BLaER1 treated with 17β-estradiol and CSF1 and Interleukin-3, amounts not matched to agents 10 nM and 100 nM (cell line): Measurements from ENCODE around the gene USP12.

Experiments used
- H3K27ac ChIP-seq, 11 experiments: shearing (Covaris generic); formaldehyde crosslinking; 2 replicates each; pipeline ENCODE4 v1.8.1; 2022
- H3K27me3 ChIP-seq, 11 experiments: shearing (Covaris generic); formaldehyde crosslinking; 2 replicates each; pipeline ENCODE4 v1.8.1; 2022
- H3K36me3 ChIP-seq, 11 experiments: shearing (Covaris generic); formaldehyde crosslinking; 2 replicates each; pipeline ENCODE4 v1.8.1; 2022
- H3K4me1 ChIP-seq, 10 experiments: shearing (Covaris generic); formaldehyde crosslinking; 2 replicates each; pipeline ENCODE4 v1.8.1; 2022
- H3K4me2 ChIP-seq, 11 experiments: shearing (Covaris generic); formaldehyde crosslinking; 2 replicates each; pipeline ENCODE4 v1.8.1; 2022
- H3K4me3 ChIP-seq, 10 experiments: shearing (Covaris generic); formaldehyde crosslinking; 2 replicates each; pipeline ENCODE4 v1.8.1; 2022
- H3K9ac ChIP-seq, 11 experiments: shearing (Covaris generic); formaldehyde crosslinking; 2 replicates each; pipeline ENCODE4 v1.8.1; 2022
- H3K9me3 ChIP-seq, 11 experiments: shearing (Covaris generic); formaldehyde crosslinking; replicated peaks in 1 of 11; 2 replicates each; pipeline ENCODE4 v1.8.1; 2022
- H4K20me1 ChIP-seq, 11 experiments: shearing (Covaris generic); formaldehyde crosslinking; 2 replicates each; pipeline ENCODE4 v1.8.1; 2022
- Cebpa-rat ChIP-seq, 11 experiments: shearing (Covaris generic); IDR thresholded peaks; 2 replicates each; pipeline ENCODE4 v1.8.1; 2022

The USP12 gene

DNA sequence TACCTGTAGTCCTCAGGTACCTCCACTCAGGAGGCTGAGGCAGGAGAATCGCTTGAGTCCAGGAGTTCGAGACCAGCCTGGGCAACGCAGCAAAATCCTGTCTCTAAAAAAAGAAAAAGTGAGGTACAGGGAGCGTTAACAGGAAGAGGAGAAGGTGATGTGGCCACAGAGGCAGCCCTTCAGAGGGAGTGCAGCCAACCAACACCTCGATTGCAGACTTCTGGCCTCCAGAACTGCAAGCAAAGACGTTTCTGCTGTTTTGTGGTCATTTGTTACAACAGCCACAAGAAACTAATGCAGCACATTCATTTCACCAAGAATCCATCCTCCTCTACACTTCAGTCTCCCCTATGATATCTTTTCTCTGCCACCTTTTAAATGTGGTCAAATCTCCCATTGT, 145.2 kb downstream of the USP12 start:
- Histone ChIP-seq H3K4me1 (peaks cover 0 to 14% (median 10%) of the 10 kb centered on the region in 10 experiments; a peak in 14 of 20 replicates), H3K4me2 (peak overlapping the region in 10 of 11 experiments; percentile 25 to 57 (median 44); a peak in 20 of 22 replicates), H3K27ac (no peak overlapping the region), H3K4me3 (no peak overlapping the region), H3K36me3 (no peaks in the 10 kb centered on the region), H3K9me3 (no peaks in the 10 kb centered on the region), H4K20me1 (no peaks in the 10 kb centered on the region), H3K27me3 (no peaks in the 10 kb centered on the region), H3K9ac (peak overlapping the region in 1 of 11 experiments; percentile 19; a peak in 1 of 22 replicates)
- 0 out of 22 replicates have a peak, but pooled peaks of 1 of the 11 experiments have one; percentile 26 for TF ChIP-seq Cebpa-rat (IDR thresholded peaks at IDR 0.05)

- H4K20me1 ChIP-seq = no peaks in the 10 kb centered on the region
- H3K9me3 ChIP-seq = no peaks in the 10 kb centered on the region
- H3K4me3 ChIP-seq = no peak overlapping the region
- H3K27ac ChIP-seq = no peak overlapping the region
- no peaks in the 10 kb centered on the region for H3K27me3 ChIP-seq
- H3K36me3 ChIP-seq = no peaks in the 10 kb centered on the region
- no peak for TF ChIP-seq Cebpa-rat (IDR thresholded peaks at IDR 0.05)
- no peak overlapping the region for H3K4me2 ChIP-seq
- H3K4me1 ChIP-seq = peaks cover 0 to 14% (median 10%) of the 10 kb centered on the region in 10 experiments; a peak in 14 of 20 replicates
- no peak overlapping the region for H3K9ac ChIP-seq
These were observed 146.7 kb downstream of the USP12 start for GRCh38 chr13:27024776-27025492.

DNA sequence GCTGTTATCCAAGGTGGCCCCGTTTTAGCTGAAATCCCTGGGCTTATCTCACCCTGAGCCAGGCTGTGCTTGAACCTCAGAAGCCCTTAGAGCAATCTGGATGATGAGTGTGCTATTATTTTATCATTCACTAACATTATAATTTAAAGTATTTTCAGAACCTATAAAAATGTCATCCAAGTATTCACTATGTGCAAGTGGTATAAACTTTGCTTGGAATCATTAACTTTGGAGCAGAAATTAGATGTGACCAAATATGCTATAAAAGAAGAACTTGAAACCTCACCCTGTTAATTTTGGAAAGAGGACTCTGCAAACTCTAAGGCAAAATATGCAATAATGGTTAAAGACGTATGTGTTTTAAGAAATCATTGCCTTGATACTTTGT, 147.5 kb downstream of the USP12 start:
- Histone ChIP-seq H3K4me3 (no peak overlapping the region), H3K27ac (no peak overlapping the region), H3K36me3 (no peaks in the 10 kb centered on the region), H4K20me1 (no peaks in the 10 kb centered on the region), H3K4me1 (peaks cover 0 to 14% (median 10%) of the 10 kb centered on the region in 10 experiments; a peak in 14 of 20 replicates), H3K9ac (no peak overlapping the region), H3K27me3 (no peaks in the 10 kb centered on the region), H3K9me3 (no peaks in the 10 kb centered on the region), H3K4me2 (no peak overlapping the region)
- TF ChIP-seq Cebpa-rat (IDR thresholded peaks at IDR 0.05) = no peak

DNA sequence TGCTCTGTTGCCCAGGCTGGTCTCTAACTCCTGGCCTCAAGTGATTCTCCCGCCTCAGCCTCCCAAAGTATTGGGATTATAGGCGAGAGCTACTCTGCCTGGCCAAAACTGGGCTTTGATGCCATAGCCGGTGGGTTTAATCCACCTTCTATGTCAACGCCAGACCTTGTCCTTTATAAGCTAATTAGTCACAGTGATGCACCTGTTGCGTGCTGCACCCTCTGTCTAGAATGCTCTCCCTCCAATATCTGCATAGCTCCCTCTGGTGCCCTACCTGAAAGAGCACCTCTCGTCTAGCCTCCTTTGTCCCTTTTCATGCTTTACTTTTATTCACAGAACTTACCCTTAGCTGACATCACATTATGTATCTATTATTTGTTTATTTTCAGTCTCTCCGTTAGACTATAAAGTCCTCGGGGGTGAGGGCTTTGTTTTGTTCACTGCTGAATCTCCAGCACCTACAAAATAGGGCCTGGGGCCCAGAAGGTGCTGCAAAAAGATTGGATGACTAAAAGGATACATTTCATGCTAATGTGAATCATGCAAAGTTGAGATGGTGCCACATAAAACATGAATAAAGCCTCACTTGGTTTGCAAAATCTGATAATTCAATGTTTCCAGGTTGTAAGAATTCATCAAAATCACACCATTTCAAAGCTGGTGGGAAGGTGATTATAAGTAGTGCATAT, 148.1 kb downstream of the USP12 start:
- Histone ChIP-seq H4K20me1 (no peaks in the 10 kb centered on the region), H3K4me1 (peaks cover 0 to 14% (median 10%) of the 10 kb centered on the region in 10 experiments; a peak in 14 of 20 replicates), H3K4me2 (no peak overlapping the region), H3K27me3 (no peaks in the 10 kb centered on the region), H3K9ac (no peak overlapping the region), H3K9me3 (no peaks in the 10 kb centered on the region), H3K36me3 (no peaks in the 10 kb centered on the region), H3K4me3 (no peak overlapping the region), H3K27ac (no peak overlapping the region)
- TF ChIP-seq Cebpa-rat (IDR thresholded peaks at IDR 0.05) = no peak

DNA sequence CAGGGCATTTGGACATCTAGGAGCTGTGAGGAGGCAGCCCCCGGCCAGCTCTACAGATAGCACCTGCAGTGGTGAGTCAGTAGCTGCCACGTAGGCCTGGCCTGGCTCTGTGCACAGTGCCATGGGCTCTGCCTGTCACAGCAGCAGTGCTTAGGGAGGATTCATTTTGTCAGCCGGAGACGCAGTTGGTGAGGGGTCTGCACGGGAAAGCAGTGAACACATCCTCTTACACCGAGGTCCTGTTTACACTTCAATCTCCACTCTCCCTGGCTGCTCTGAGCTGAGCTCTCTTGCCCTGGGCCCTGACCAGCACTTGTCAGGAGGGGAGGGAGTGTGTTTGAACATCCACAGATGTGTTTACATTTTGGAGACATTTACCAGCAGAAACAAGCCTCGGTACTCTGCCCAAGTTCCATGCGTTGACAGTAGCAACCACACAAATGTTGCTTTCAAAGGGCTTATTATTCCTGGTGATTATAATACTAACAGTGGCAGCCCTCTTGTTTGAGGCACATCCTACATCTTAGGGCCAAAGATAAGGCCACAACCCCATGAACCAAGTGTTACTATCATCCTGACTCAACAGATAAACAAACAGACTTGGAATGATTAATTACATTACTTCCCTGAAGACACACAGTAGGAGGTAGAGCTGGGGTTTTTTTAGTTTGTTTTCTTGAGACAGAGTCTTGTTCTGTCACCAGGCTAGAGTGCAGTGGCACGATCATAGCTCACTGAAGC, 148.9 kb downstream of the USP12 start:
- H3K4me3 ChIP-seq = no peak overlapping the region
- H3K27me3 ChIP-seq = no peaks in the 10 kb centered on the region
- no peak overlapping the region for H3K9ac ChIP-seq

DNA sequence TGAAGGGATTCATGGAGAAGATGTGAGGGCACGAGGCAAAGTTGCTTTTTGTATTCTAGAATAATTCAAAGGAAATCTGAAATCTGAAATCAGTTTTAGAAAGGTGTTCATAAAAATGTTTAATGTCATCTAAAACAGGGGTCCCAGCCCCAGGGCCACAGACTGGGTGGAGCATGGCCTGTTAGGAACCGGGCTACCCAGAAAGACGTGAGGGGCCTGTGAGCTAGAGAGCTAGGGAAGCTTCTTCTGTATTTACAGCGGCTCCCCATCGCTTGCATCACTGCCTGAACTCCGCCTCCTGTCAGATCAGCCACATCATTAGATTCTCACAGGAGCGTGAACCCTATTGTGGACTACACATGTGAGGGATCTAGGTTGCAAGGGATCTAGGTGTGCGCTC, 151.2 kb downstream of the USP12 start:
- H3K4me2 ChIP-seq = no peak overlapping the region
- no peaks in the 10 kb centered on the region for H3K36me3 ChIP-seq
- no peak for TF ChIP-seq Cebpa-rat (IDR thresholded peaks at IDR 0.05)
- H3K27me3 ChIP-seq = no peaks in the 10 kb centered on the region
- H3K27ac ChIP-seq = no peak overlapping the region
- no peak overlapping the region for H3K9ac ChIP-seq
- no peaks in the 10 kb centered on the region for H4K20me1 ChIP-seq
- H3K9me3 ChIP-seq = no peaks in the 10 kb centered on the region
- no peaks in the 10 kb centered on the region for H3K4me1 ChIP-seq
- H3K4me3 ChIP-seq = no peak overlapping the region

More for the DNA sequence above, 148.9 kb downstream of the USP12 start:
- Histone ChIP-seq H3K9me3 (no peaks in the 10 kb centered on the region), H3K27ac (no peak overlapping the region), H4K20me1 (no peaks in the 10 kb centered on the region), H3K4me1 (peaks cover 0 to 14% (median 10%) of the 10 kb centered on the region in 10 experiments; a peak in 14 of 20 replicates), H3K36me3 (no peaks in the 10 kb centered on the region), H3K4me2 (no peak overlapping the region)
- no peak for TF ChIP-seq Cebpa-rat (IDR thresholded peaks at IDR 0.05)

- Histone ChIP-seq H3K9ac (no peak overlapping the region), H4K20me1 (no peaks in the 10 kb centered on the region), H3K4me3 (no peak overlapping the region), H3K4me1 (no peaks in the 10 kb centered on the region), H3K27ac (no peak overlapping the region), H3K4me2 (no peak overlapping the region), H3K9me3 (no peaks in the 10 kb centered on the region), H3K27me3 (no peaks in the 10 kb centered on the region), H3K36me3 (no peaks in the 10 kb centered on the region)
- no peak for TF ChIP-seq Cebpa-rat (IDR thresholded peaks at IDR 0.05)
These were observed 152.7 kb downstream of the USP12 start for GRCh38 chr13:27018882-27019281.

DNA sequence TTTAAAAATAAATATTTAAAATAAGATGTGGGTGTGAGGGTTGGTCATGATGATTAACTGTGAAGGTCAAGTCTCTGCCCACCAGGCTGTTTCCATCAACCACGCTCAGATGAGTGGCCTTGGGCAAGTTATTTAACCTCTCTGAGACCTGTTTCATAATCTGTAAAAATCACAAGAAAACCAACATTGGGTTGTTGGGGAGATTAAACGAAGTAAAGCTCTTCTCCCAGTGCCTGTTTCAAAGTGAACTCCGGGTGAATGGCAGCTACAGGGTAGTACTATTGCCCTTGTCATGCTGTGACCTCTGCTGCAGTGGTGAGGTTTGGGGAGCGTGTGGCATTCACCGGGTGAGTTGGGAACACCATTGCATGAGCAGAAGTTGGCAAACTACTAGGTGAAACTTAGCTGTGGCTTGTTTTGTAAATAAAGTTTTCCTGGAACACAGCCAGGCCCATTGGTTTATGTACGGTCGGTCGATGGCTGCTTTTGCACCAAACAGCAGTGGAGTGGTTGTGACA, 153.2 kb downstream of the USP12 start:
- no peaks in the 10 kb centered on the region for H3K27me3 ChIP-seq
- no peak overlapping the region for H3K4me3 ChIP-seq
- H3K36me3 ChIP-seq = no peaks in the 10 kb centered on the region
- no peak for TF ChIP-seq Cebpa-rat (IDR thresholded peaks at IDR 0.05)
- H3K27ac ChIP-seq = no peak overlapping the region
- no peak overlapping the region for H3K4me2 ChIP-seq
- H3K9me3 ChIP-seq = no peaks in the 10 kb centered on the region
- H3K4me1 ChIP-seq = no peaks in the 10 kb centered on the region
- H3K9ac ChIP-seq = no peak overlapping the region
- H4K20me1 ChIP-seq = no peaks in the 10 kb centered on the region

GRCh38 chr13:27016875-27017274, 154.7 kb downstream of the USP12 start:
- no peaks in the 10 kb centered on the region for H4K20me1 ChIP-seq
- peaks cover 0 to 9% (median 0%) of the 10 kb centered on the region in 10 experiments; a peak in 4 of 20 replicates for H3K4me1 ChIP-seq
- TF ChIP-seq Cebpa-rat (IDR thresholded peaks at IDR 0.05) = no peak
- no peak overlapping the region for H3K27ac ChIP-seq
- no peaks in the 10 kb centered on the region for H3K9me3 ChIP-seq
- no peak overlapping the region for H3K4me3 ChIP-seq
- no peaks in the 10 kb centered on the region for H3K27me3 ChIP-seq
- H3K36me3 ChIP-seq = no peaks in the 10 kb centered on the region
- H3K4me2 ChIP-seq = no peak overlapping the region
- H3K9ac ChIP-seq = no peak overlapping the region
